ENCODE results near the gene SSX2IP.

- TF ChIP-seq CTCF (conservative IDR thresholded peaks at IDR 0.05) (no peak), EZH2 (IDR thresholded peaks at IDR 0.05; ENCODE audit: low read depth) (no peak)
These were observed 24.5 kb downstream of the SSX2IP start for GRCh38 chr1:84665703-84666317.

All from PC-9 (cell line).